Endothelial cell of umbilical vein (primary cell): Measurements from ENCODE around the gene GSX2. TPM values are rescaled to one million over a fixed set of nuclear protein-coding genes. Genes with fewer than 3 reads are reported as not detected.

ENCODE experiments used
- BruUV-seq: library from RNA; stranded (reverse); fragments of 400-500 nt; replicated peaks from 2 replicates; lab custom pipeline; 2021; lab: Mats Ljungman, UMichigan
- CTCF ChIA-PET: fragments of 300-600, 350-600 bp; sonication (Branson Sonifier 250); formaldehyde crosslinking; loops from one replicate; lab custom pipeline; 2021; ENCODE audit warnings: antibody characterized with exemption, inconsistent platforms; lab: Charles Lee
- POLR2A ChIA-PET: fragments of 300-600, 350-600 bp; sonication (Branson Sonifier 250); formaldehyde crosslinking; loops from one replicate; lab custom pipeline; 2021; ENCODE audit warnings: antibody characterized with exemption, inconsistent platforms; lab: Charles Lee
- DNase-seq: peaks from one replicate; pipeline ENCODE4 v3.0.0-alpha.2; 2011; ENCODE audit warnings: low read depth, low spot score
- FAIRE-seq: peaks from 2 replicates; lab custom pipeline; 2011; peaks lifted over from hg19 to GRCh38; lab: Jason Lieb, UNC
- H2AFZ ChIP-seq: 2 replicates; pipeline ENCODE4 v1.6.0; 2012; ENCODE audit warnings: low read depth, low read length, control low read depth, inconsistent platforms
- H3K27ac ChIP-seq: 2 replicates; pipeline ENCODE4 v1.5.1; 2011; ENCODE audit warnings: low read depth, mild to moderate bottlenecking, control low read depth, low read length, moderate library complexity; ENCODE audit not compliant: insufficient read depth
- H3K27me3 ChIP-seq, 2 experiments: 2 replicates each; pipeline versions ENCODE4 v1.6.0 to v1.6.1; 2011; ENCODE audit warnings: low read length in 2 of 2, mixed read lengths in 1 of 2; ENCODE audit not compliant: control insufficient read depth in 2 of 2, insufficient read depth in 2 of 2
- H3K36me3 ChIP-seq, 2 experiments: 2 replicates in 1 of 2; 3 replicates in 1 of 2; pipeline ENCODE4 v1.5.1; 2011; ENCODE audit warnings: low read length in 2 of 2, mild to moderate bottlenecking in 1 of 2, moderate library complexity in 1 of 2; ENCODE audit not compliant: control insufficient read depth in 2 of 2, insufficient read depth in 2 of 2; ENCODE audit errors: extremely low read depth in 1 of 2
- H3K4me1 ChIP-seq: 3 replicates; pipeline ENCODE4 v1.5.1; 2011; ENCODE audit warnings: mild to moderate bottlenecking, low read length; ENCODE audit not compliant: control insufficient read depth, insufficient read depth; ENCODE audit errors: extremely low read depth
- H3K4me2 ChIP-seq: 2 replicates; pipeline ENCODE4 v1.6.1; 2011; ENCODE audit warnings: low read length, control low read depth, mixed read lengths; ENCODE audit not compliant: insufficient read depth
- H3K4me3 ChIP-seq, 3 experiments: fragments of 200-600 bp in 1 of 3; sonication (generic), shearing (Covaris generic) in 1 of 3; replicated peaks in 1 of 3; 2 replicates each; pipeline ENCODE4 v1.5.1; 2011 to 2016; ENCODE audit warnings: control low read depth in 3 of 3, low read length in 3 of 3, mild to moderate bottlenecking in 2 of 3, inconsistent platforms in 1 of 3, low read depth in 1 of 3, moderate library complexity in 1 of 3; ENCODE audit not compliant: insufficient read depth in 1 of 3
- H3K79me2 ChIP-seq: 2 replicates; pipeline ENCODE4 v1.6.0; 2012; ENCODE audit warnings: low read length, inconsistent platforms; ENCODE audit not compliant: control insufficient read depth, insufficient read depth
- H3K9ac ChIP-seq: replicated peaks from 2 replicates; pipeline ENCODE3; 2011; ENCODE audit warnings: low read length, control low read depth; ENCODE audit not compliant: insufficient read depth; ENCODE audit errors: extremely low read depth
- H3K9me1 ChIP-seq: replicated peaks from 3 replicates; pipeline ENCODE4 v1.6.0; 2011; ENCODE audit warnings: mild to moderate bottlenecking, low read length; ENCODE audit not compliant: control insufficient read depth, insufficient read depth; ENCODE audit errors: extremely low read depth
- H3K9me3 ChIP-seq: replicated peaks from 2 replicates; pipeline ENCODE4 v1.5.1; 2012; ENCODE audit warnings: low read length, inconsistent platforms; ENCODE audit not compliant: control insufficient read depth, insufficient read depth
- H4K20me1 ChIP-seq: replicated peaks from 2 replicates; pipeline ENCODE3; 2011; ENCODE audit warnings: mild to moderate bottlenecking, low read length; ENCODE audit not compliant: control insufficient read depth, insufficient read depth; ENCODE audit errors: extremely low read depth
- CTCF ChIP-seq, 2 donors: IDR thresholded peaks; 1 replicate in 1 of 2; 2 replicates in 1 of 2; pipeline ENCODE4 v1.5.1; 2011; ENCODE audit warnings: low read length in 2 of 2, mild to moderate bottlenecking in 2 of 2, moderate library complexity in 2 of 2, control low read depth in 1 of 2, inconsistent platforms in 1 of 2, low read depth in 1 of 2; ENCODE audit not compliant: insufficient read depth in 1 of 2; ENCODE audit errors: extremely low read depth in 1 of 2
- EZH2 ChIP-seq: IDR thresholded peaks from 2 replicates; pipeline ENCODE4 v1.6.1; 2012; ENCODE audit warnings: borderline replicate concordance, low read depth, mild to moderate bottlenecking, moderate library complexity, low read length, inconsistent platforms; ENCODE audit not compliant: severe bottlenecking
- FOS ChIP-seq: IDR thresholded peaks from 2 replicates; pipeline ENCODE4 v1.6.1; 2011; ENCODE audit warnings: mild to moderate bottlenecking, low read length, moderate library complexity, borderline replicate concordance; ENCODE audit not compliant: insufficient read depth
- GATA2 ChIP-seq: IDR thresholded peaks from 2 replicates; pipeline ENCODE4 v1.7.0; 2011; ENCODE audit warnings: low read depth, mild to moderate bottlenecking, moderate library complexity, mixed read lengths, low read length; ENCODE audit not compliant: insufficient read length, insufficient read depth
- JUN ChIP-seq: IDR thresholded peaks from 2 replicates; pipeline ENCODE4 v1.6.1; 2011; ENCODE audit warnings: borderline replicate concordance, low read depth; ENCODE audit not compliant: insufficient read length, insufficient read depth
- MAX ChIP-seq: IDR thresholded peaks from 2 replicates; pipeline ENCODE4 v1.6.1; 2011; ENCODE audit not compliant: insufficient read depth, insufficient read length
- MYC ChIP-seq: IDR thresholded peaks from one replicate; pipeline ENCODE4 v1.6.1; 2011; ENCODE audit warnings: mild to moderate bottlenecking, low read depth, low read length
- POLR2AphosphoS5 ChIP-seq: IDR thresholded peaks from 2 replicates; pipeline ENCODE4 v1.6.1; 2012; ENCODE audit warnings: low read depth, mild to moderate bottlenecking, control low read depth, low read length, moderate library complexity; ENCODE audit not compliant: insufficient read depth
- dilution Hi-C: fragments of 300-500 bp; cut with MboI; formaldehyde crosslinking; loops from one replicate; pipeline ENCODE4 v1.15.0; 2019; ENCODE audit warnings: low sequenced_read_pairs; ENCODE audit not compliant: extremely low pct_ligation_motif_present
- intact Hi-C: fragments of 100-400 bp; cut with micrococcal nuclease; formaldehyde crosslinking; loops from one replicate; pipeline ENCODE4 v1.10.0; 2022
- polyA plus RNA-seq, 4 experiments: library from polyadenylated mRNA; depleted of rRNA in 3 of 4; stranded (reverse) in 3 of 4; unstranded in 1 of 4; fragments of >200 nt; gene quantifications; 2 replicates each; pipeline versions ENCODE4 v1.2.1 to v1.2.3, GENCODE V29; 2011 to 2012; ENCODE audit warnings: missing spikeins in 1 of 4
- total RNA-seq: library from RNA; stranded (reverse); gene quantifications from 2 replicates; pipeline ENCODE4 v1.2.3, GENCODE V29; 2021

GSX2 gene
- total and polyA plus RNA-seq, 2 donors (not counting 3 experiments of a cell fraction or from before 2014, with no cell fraction given) = not detected

- Histone ChIP-seq H4K20me1 (no peaks in the 10 kb centered on the region), H3K27me3 (no peaks in the 10 kb centered on the region), H3K36me3 (no peaks in the 10 kb centered on the region), H3K9me1 (no peaks in the 10 kb centered on the region), H3K9ac (no peak overlapping the region), H2AFZ (peak overlapping the region; percentile 0), H3K9me3 (no peaks in the 10 kb centered on the region), H3K4me3 (no peak overlapping the region), H3K27ac (peak overlapping the region; percentile 10), H3K79me2 (no peaks in the 10 kb centered on the region), H3K4me2 (peak overlapping the region; percentile 28), H3K4me1 (peaks cover 30% of the 10 kb centered on the region)
- TF ChIP-seq FOS (peak; percentile 44), EZH2 (no peak), MYC (no peak), JUN (peak; percentile 78), MAX (no peak), CTCF (IDR thresholded peaks at IDR 0.05; ENCODE audit: extremely low read depth in 1 of 2, insufficient read depth in 1 of 2, low read depth in 1 of 2, low read length in 2 of 2) (no peak), GATA2 (no peak), POLR2AphosphoS5 (no peak)
- BruUV-seq = no TSS peak
- CTCF ChIA-PET = interaction anchor here (0.7 to 3.2 kb wide), 9 partner anchors 9 to 155 kb away, joined by 3 to 9 read pairs (median 4); partner anchors contain the start of gene GSX2
- intact Hi-C loops (no loop called here), dilution Hi-C loops (no loop called here)
- peak; percentile 84 for DNase-seq
- POLR2A ChIA-PET = no interaction called here
- FAIRE-seq = peak; percentile 80
These were observed 14.7 kb upstream of the GSX2 start for GRCh38 chr4:54085284-54085683.
